WTC11 (cell line): ENCODE results near the gene WDPCP. TPM values are rescaled to one million over a fixed set of nuclear protein-coding genes. Genes with fewer than 3 reads are reported as not detected.
"Not testable (repeated sequence)": the region's sequence is repeated elsewhere in the genome, so short reads cannot be mapped to it uniquely, and the experiment has no call there.

ENCODE experiments used
- ATAC-seq: fragments of 200-7000 bp; cut with Tn5 transposase; 2 replicates; pipeline ENCODE4 v1.10.0; 2021; ENCODE audit warnings: mild to moderate bottlenecking, moderate library complexity
- CTCF ChIA-PET: fragments of 300-600 bp; sonication (Branson Sonifier 250); formaldehyde crosslinking; loops from one replicate; lab custom pipeline; 2021; ENCODE audit warnings: antibody characterized with exemption; lab: Charles Lee
- POLR2A ChIA-PET: fragments of 350-600 bp; sonication (Branson Sonifier 250); formaldehyde crosslinking; loops from one replicate; lab custom pipeline; 2021; ENCODE audit warnings: antibody characterized with exemption; lab: Charles Lee
- DNase-seq: peaks from one replicate; pipeline ENCODE4 v3.0.0; 2021; ENCODE audit warnings: low spot score
- H3K27ac Mint-ChIP-seq: 2 replicates; pipeline ENCODE4 v1.8.0; 2021; ENCODE audit warnings: mixed read lengths
- H3K27me3 Mint-ChIP-seq: 2 replicates; pipeline ENCODE4 v1.8.0; 2021; ENCODE audit warnings: low read depth, mild to moderate bottlenecking, moderate library complexity, mixed read lengths
- H3K36me3 Mint-ChIP-seq: 2 replicates; pipeline ENCODE4 v1.8.0; 2021; ENCODE audit warnings: mixed read lengths
- H3K4me1 Mint-ChIP-seq: 2 replicates; pipeline ENCODE4 v1.8.0; 2022; ENCODE audit warnings: mixed read lengths
- H3K4me3 Mint-ChIP-seq: 2 replicates; pipeline ENCODE4 v1.8.0; 2021; ENCODE audit warnings: mild to moderate bottlenecking, moderate library complexity, mixed read lengths
- H3K9me3 Mint-ChIP-seq: 2 replicates; pipeline ENCODE4 v1.8.0; 2021; ENCODE audit warnings: mixed read lengths
- CBFB ChIP-seq: sonication (generic); formaldehyde crosslinking; IDR thresholded peaks from 2 replicates; pipeline ENCODE4 v1.8.1; 2022; ENCODE audit warnings: mild to moderate bottlenecking, low read depth, missing genetic modification reagents
- ELF4 ChIP-seq: sonication (generic); formaldehyde crosslinking; IDR thresholded peaks from 2 replicates; pipeline ENCODE4 v1.8.1; 2022; ENCODE audit warnings: low read depth, mild to moderate bottlenecking, moderate library complexity, missing genetic modification reagents
- IRF2 ChIP-seq: sonication (generic); formaldehyde crosslinking; IDR thresholded peaks from 2 replicates; pipeline ENCODE4 v1.8.0; 2022; ENCODE audit warnings: low read depth, missing genetic modification reagents, borderline replicate concordance
- NFE2L1 ChIP-seq: sonication (generic); formaldehyde crosslinking; IDR thresholded peaks from 2 replicates; pipeline ENCODE4 v1.8.1; 2023; ENCODE audit warnings: missing genetic modification reagents
- NFYB ChIP-seq: sonication (generic); formaldehyde crosslinking; conservative IDR thresholded peaks from 2 replicates; pipeline ENCODE4 v1.8.0; 2022; ENCODE audit warnings: low read depth, missing genetic modification reagents
- NR1H2 ChIP-seq: sonication (generic); formaldehyde crosslinking; IDR thresholded peaks from 2 replicates; pipeline ENCODE4 v1.9.0; 2021; ENCODE audit warnings: mild to moderate bottlenecking, moderate library complexity, missing genetic modification reagents
- SP1 ChIP-seq: sonication (generic); formaldehyde crosslinking; conservative IDR thresholded peaks from 2 replicates; pipeline ENCODE4 v1.8.1; 2022; ENCODE audit warnings: missing genetic modification reagents
- ZBTB21 ChIP-seq: sonication (generic); formaldehyde crosslinking; IDR thresholded peaks from 2 replicates; pipeline ENCODE4 v1.8.1; 2023; ENCODE audit warnings: mild to moderate bottlenecking, missing genetic modification reagents, borderline replicate concordance
- ZNF121 ChIP-seq: sonication (generic); formaldehyde crosslinking; IDR thresholded peaks from 2 replicates; pipeline ENCODE4 v1.8.0; 2023; ENCODE audit warnings: missing genetic modification reagents
- ZNF317 ChIP-seq: sonication (generic); formaldehyde crosslinking; IDR thresholded peaks from 2 replicates; pipeline ENCODE4 v1.8.1; 2023; ENCODE audit warnings: low read depth, mild to moderate bottlenecking, moderate library complexity, missing genetic modification reagents, borderline replicate concordance
- ZNF396 ChIP-seq: fragments of 250-450 bp; sonication (Bioruptor Pico); IDR thresholded peaks from 2 replicates; pipeline ENCODE4 v1.8.0; 2021; ENCODE audit warnings: mild to moderate bottlenecking, moderate library complexity, borderline replicate concordance
- ZNF671 ChIP-seq: fragments of 250-450 bp; sonication (Bioruptor Pico); IDR thresholded peaks from 2 replicates; pipeline ENCODE4 v1.8.0; 2021; ENCODE audit warnings: mild to moderate bottlenecking
- total RNA-seq: library from RNA; stranded (reverse); gene quantifications from 3 replicates; pipeline ENCODE4 v1.2.3, GENCODE V29; 2021
- TF ChIP-seq, protein P1 (sequence below): sonication (generic); formaldehyde crosslinking; IDR thresholded peaks from 2 replicates; pipeline ENCODE4 v1.8.0; 2023; ENCODE audit warnings: mild to moderate bottlenecking, missing genetic modification reagents
- TF ChIP-seq, protein P2 (sequence below): sonication (generic); formaldehyde crosslinking; IDR thresholded peaks from 2 replicates; pipeline ENCODE4 v1.8.1; 2023; ENCODE audit warnings: mild to moderate bottlenecking, moderate library complexity, missing genetic modification reagents
- TF ChIP-seq, protein P3 (sequence below): sonication (generic); formaldehyde crosslinking; IDR thresholded peaks from 2 replicates; pipeline ENCODE4 v1.8.1; 2022; ENCODE audit warnings: low read depth, missing genetic modification reagents, borderline replicate concordance
- TF ChIP-seq, protein P4 (sequence below): sonication (generic); formaldehyde crosslinking; IDR thresholded peaks from 2 replicates; pipeline ENCODE4 v1.8.0; 2022; ENCODE audit warnings: missing genetic modification reagents
- TF ChIP-seq, protein P5 (sequence below): sonication (generic); formaldehyde crosslinking; IDR thresholded peaks from 2 replicates; pipeline ENCODE4 v1.8.1; 2023; ENCODE audit warnings: mild to moderate bottlenecking, missing genetic modification reagents, moderate library complexity
- TF ChIP-seq, protein P6 (sequence below): sonication (generic); formaldehyde crosslinking; IDR thresholded peaks from 2 replicates; pipeline ENCODE4 v1.8.1; 2023; ENCODE audit warnings: mild to moderate bottlenecking, missing genetic modification reagents

WDPCP gene
- total RNA-seq, 1 experiment from 2014 or later, result 10.9 TPM

DNA sequence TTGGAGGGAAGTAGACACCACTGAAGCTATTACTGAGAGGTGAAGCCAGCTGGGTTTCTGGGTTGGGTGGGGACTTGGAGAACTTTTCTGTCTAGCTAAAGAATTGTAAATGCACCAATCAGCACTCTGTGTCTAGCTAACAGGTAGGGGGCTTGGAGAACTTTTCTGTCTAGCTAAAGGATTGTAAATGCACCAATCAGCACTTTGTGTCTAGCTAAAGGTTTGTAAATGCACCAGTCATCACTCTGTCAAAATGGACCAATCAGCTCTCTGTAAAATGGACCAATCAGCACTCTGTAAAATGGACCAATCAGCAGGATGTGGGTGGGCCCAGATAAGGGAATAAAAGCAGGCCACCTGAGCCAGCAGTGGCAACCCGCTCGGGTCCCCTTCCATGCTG is 266.3 kb downstream of the WDPCP start:
- H3K4me3 Mint-ChIP-seq, ATAC-seq, H3K27ac Mint-ChIP-seq, DNase-seq, CTCF ChIA-PET, POLR2A ChIA-PET: not testable (repeated sequence)
- peaks cover 54% of the 10 kb centered on the region for H3K4me1 Mint-ChIP-seq
- H3K9me3 Mint-ChIP-seq, result peaks cover 14% of the 10 kb centered on the region
- peaks cover 54% of the 10 kb centered on the region for H3K27me3 Mint-ChIP-seq
- peaks cover 20% of the 10 kb centered on the region for H3K36me3 Mint-ChIP-seq
- TF ChIP-seq NFYB (CRISPR knock-in tag), result peak; percentile 46

DNA sequence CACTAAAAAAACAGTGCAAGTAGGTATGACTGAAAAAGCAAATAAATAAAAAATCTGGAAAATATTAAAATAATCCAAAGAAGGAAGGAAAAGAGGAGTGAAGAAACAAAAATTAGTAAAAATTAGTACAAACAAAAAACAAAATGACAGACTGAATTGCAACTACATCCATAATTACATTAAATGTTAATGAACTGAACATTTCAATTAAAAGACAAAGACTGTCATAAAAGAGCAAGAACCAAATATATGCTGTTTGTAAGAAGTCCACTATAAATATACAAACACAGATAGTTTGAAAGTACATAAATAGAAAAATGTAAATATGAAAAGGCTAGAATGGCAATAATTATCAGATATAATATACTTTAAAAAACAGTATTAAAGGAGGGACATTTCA is 267.6 kb downstream of the WDPCP start:
- TF ChIP-seq ZNF396 (CRISPR knock-in tag) (no peak), ELF4 (CRISPR knock-in tag) (no peak), CBFB (CRISPR knock-in tag) (no peak), ZBTB21 (CRISPR knock-in tag) (no peak), NFE2L1 (CRISPR knock-in tag) (no peak), NFYB (CRISPR knock-in tag) (no peak), ZNF121 (CRISPR knock-in tag) (no peak), IRF2 (no peak)
- TF ChIP-seq, protein P1, sequence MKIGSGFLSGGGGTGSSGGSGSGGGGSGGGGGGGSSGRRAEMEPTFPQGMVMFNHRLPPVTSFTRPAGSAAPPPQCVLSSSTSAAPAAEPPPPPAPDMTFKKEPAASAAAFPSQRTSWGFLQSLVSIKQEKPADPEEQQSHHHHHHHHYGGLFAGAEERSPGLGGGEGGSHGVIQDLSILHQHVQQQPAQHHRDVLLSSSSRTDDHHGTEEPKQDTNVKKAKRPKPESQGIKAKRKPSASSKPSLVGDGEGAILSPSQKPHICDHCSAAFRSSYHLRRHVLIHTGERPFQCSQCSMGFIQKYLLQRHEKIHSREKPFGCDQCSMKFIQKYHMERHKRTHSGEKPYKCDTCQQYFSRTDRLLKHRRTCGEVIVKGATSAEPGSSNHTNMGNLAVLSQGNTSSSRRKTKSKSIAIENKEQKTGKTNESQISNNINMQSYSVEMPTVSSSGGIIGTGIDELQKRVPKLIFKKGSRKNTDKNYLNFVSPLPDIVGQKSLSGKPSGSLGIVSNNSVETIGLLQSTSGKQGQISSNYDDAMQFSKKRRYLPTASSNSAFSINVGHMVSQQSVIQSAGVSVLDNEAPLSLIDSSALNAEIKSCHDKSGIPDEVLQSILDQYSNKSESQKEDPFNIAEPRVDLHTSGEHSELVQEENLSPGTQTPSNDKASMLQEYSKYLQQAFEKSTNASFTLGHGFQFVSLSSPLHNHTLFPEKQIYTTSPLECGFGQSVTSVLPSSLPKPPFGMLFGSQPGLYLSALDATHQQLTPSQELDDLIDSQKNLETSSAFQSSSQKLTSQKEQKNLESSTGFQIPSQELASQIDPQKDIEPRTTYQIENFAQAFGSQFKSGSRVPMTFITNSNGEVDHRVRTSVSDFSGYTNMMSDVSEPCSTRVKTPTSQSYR (CRISPR knock-in tag), result no peak
- TF ChIP-seq, protein P2, sequence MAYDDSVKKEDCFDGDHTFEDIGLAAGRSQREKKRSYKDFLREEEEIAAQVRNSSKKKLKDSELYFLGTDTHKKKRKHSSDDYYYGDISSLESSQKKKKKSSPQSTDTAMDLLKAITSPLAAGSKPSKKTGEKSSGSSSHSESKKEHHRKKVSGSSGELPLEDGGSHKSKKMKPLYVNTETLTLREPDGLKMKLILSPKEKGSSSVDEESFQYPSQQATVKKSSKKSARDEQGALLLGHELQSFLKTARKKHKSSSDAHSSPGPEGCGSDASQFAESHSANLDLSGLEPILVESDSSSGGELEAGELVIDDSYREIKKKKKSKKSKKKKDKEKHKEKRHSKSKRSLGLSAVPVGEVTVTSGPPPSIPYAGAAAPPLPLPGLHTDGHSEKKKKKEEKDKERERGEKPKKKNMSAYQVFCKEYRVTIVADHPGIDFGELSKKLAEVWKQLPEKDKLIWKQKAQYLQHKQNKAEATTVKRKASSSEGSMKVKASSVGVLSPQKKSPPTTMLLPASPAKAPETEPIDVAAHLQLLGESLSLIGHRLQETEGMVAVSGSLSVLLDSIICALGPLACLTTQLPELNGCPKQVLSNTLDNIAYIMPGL (CRISPR knock-in tag), result no peak
- TF ChIP-seq, protein P3, sequence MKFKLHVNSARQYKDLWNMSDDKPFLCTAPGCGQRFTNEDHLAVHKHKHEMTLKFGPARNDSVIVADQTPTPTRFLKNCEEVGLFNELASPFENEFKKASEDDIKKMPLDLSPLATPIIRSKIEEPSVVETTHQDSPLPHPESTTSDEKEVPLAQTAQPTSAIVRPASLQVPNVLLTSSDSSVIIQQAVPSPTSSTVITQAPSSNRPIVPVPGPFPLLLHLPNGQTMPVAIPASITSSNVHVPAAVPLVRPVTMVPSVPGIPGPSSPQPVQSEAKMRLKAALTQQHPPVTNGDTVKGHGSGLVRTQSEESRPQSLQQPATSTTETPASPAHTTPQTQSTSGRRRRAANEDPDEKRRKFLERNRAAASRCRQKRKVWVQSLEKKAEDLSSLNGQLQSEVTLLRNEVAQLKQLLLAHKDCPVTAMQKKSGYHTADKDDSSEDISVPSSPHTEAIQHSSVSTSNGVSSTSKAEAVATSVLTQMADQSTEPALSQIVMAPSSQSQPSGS, result no peak
- TF ChIP-seq, protein P4, sequence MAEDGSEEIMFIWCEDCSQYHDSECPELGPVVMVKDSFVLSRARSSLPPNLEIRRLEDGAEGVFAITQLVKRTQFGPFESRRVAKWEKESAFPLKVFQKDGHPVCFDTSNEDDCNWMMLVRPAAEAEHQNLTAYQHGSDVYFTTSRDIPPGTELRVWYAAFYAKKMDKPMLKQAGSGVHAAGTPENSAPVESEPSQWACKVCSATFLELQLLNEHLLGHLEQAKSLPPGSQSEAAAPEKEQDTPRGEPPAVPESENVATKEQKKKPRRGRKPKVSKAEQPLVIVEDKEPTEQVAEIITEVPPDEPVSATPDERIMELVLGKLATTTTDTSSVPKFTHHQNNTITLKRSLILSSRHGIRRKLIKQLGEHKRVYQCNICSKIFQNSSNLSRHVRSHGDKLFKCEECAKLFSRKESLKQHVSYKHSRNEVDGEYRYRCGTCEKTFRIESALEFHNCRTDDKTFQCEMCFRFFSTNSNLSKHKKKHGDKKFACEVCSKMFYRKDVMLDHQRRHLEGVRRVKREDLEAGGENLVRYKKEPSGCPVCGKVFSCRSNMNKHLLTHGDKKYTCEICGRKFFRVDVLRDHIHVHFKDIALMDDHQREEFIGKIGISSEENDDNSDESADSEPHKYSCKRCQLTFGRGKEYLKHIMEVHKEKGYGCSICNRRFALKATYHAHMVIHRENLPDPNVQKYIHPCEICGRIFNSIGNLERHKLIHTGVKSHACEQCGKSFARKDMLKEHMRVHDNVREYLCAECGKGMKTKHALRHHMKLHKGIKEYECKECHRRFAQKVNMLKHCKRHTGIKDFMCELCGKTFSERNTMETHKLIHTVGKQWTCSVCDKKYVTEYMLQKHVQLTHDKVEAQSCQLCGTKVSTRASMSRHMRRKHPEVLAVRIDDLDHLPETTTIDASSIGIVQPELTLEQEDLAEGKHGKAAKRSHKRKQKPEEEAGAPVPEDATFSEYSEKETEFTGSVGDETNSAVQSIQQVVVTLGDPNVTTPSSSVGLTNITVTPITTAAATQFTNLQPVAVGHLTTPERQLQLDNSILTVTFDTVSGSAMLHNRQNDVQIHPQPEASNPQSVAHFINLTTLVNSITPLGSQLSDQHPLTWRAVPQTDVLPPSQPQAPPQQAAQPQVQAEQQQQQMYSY (CRISPR knock-in tag), result no peak
- ATAC-seq (no peak), DNase-seq (no peak)
- Mint-ChIP-seq H3K36me3 (peaks cover 16% of the 10 kb centered on the region), H3K9me3 (peaks cover 14% of the 10 kb centered on the region), H3K4me1 (peaks cover 42% of the 10 kb centered on the region), H3K4me3 (no peak overlapping the region), H3K27me3 (peaks cover 41% of the 10 kb centered on the region), H3K27ac (no peak overlapping the region)
- POLR2A ChIA-PET, result no interaction called here
- CTCF ChIA-PET, result no interaction called here

DNA sequence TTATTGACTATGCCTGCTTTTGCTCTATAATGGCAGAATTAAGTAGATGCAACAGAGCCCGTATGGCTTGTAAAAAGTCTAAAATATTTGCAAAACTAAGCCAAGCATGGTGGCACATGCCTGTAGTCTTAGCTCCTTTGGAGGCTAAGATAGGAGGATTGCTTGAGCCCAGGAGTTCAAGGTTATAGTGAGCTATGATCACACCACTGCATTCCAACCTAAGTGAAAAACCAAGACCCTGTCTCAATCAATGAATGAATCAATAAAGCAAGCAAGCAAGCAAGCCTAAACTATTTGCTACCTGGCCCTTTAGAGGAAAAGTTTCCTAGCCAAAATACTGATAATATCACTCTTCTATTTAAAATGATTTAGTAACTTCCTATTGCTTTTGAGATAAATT is 277.7 kb downstream of the WDPCP start:
- ChIA-PET POLR2A (no interaction called here), CTCF (no interaction called here)
- peaks cover 31% of the 10 kb centered on the region for H3K9me3 Mint-ChIP-seq
- no peak overlapping the region for H3K27ac Mint-ChIP-seq
- no peaks in the 10 kb centered on the region for H3K4me1 Mint-ChIP-seq
- H3K4me3 Mint-ChIP-seq, result no peak overlapping the region
- no peak for DNase-seq
- no peak for ATAC-seq
- H3K36me3 Mint-ChIP-seq, result peaks cover 24% of the 10 kb centered on the region
- H3K27me3 Mint-ChIP-seq, result no peaks in the 10 kb centered on the region
- TF ChIP-seq ELF4 (CRISPR knock-in tag), result no peak
- TF ChIP-seq, protein P5, sequence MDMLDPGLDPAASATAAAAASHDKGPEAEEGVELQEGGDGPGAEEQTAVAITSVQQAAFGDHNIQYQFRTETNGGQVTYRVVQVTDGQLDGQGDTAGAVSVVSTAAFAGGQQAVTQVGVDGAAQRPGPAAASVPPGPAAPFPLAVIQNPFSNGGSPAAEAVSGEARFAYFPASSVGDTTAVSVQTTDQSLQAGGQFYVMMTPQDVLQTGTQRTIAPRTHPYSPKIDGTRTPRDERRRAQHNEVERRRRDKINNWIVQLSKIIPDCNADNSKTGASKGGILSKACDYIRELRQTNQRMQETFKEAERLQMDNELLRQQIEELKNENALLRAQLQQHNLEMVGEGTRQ (CRISPR knock-in tag), result no peak
- no peak for TF ChIP-seq SP1 (CRISPR knock-in tag)
- TF ChIP-seq ZNF671 (CRISPR knock-in tag), result no peak
- TF ChIP-seq ZNF317 (CRISPR knock-in tag), result no peak
- TF ChIP-seq, protein P3, result no peak
- TF ChIP-seq, protein P6, sequence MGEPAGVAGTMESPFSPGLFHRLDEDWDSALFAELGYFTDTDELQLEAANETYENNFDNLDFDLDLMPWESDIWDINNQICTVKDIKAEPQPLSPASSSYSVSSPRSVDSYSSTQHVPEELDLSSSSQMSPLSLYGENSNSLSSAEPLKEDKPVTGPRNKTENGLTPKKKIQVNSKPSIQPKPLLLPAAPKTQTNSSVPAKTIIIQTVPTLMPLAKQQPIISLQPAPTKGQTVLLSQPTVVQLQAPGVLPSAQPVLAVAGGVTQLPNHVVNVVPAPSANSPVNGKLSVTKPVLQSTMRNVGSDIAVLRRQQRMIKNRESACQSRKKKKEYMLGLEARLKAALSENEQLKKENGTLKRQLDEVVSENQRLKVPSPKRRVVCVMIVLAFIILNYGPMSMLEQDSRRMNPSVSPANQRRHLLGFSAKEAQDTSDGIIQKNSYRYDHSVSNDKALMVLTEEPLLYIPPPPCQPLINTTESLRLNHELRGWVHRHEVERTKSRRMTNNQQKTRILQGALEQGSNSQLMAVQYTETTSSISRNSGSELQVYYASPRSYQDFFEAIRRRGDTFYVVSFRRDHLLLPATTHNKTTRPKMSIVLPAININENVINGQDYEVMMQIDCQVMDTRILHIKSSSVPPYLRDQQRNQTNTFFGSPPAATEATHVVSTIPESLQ (CRISPR knock-in tag), result no peak
- no peak for TF ChIP-seq NR1H2
